ENCODE measurements around the gene POLR3GL.

The POLR3GL gene

DNA sequence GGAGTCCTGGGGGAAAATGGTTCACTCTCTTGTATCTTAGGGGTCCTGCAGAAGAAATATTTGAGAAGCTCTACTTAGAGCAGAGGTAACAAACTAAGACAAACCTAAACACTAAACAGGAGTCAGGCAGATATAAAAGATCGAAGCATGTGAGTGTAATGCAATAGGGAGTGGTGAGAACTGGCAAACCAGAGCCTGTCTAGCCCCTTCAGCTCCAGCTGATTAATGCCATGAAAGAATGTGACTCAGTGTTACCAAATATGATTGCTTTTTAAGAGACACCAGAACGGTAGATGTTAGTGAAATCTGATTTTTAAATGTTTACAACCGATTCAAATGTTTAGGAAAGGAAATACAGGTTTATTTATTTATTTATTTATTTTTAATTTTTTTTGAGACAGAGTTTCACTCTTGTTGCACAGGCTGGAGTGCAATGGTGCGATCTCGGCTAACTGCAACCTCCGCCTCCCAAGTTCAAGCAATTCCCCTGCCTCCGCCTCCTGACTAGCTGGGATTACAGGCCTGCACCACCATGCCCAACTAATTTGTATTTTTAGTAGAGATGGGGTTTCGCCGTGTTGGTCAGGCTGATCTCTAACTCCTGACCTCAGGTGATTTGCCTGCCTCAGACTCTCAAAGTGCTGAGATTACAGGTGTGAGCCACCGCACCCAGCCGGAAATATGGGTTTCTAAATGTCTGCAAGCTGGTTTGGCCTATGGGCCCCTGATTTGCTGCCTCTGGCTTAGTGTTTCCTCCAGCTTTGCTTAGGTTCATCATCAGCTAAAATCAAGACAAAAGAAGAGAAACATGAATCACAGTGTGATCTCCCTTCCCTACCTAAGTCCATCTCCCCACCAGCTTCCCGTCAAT lies 19.7 kb downstream of the POLR3GL start:
- no peak overlapping the region for H4K91ac ChIP-seq (ENCODE audit: low read depth, low read length, poor library complexity)
- H3K36me3 ChIP-seq (replicated peaks in 1 of 2; ENCODE audit: control insufficient read depth in 2 of 2, insufficient read depth in 2 of 2, low read length in 2 of 2) = no peaks in the 10 kb centered on the region
- no peaks in the 10 kb centered on the region for H3K79me1 ChIP-seq (ENCODE audit: low read depth, low read length)
- no peak overlapping the region for H3K18ac ChIP-seq (ENCODE audit: low read length)
- no peak overlapping the region for H3K4ac ChIP-seq (ENCODE audit: low read length)
- H3K27ac ChIP-seq (replicated peaks; ENCODE audit: low read length) = no peak overlapping the region
- H3K4me3 ChIP-seq (ENCODE audit: low read length in 2 of 2) = no peak overlapping the region
- H3K23ac ChIP-seq (ENCODE audit: low read depth, low read length, poor library complexity) = no peak overlapping the region
- WGBS, 2 donors (ENCODE audit: extremely low coverage in 2 of 2, insufficient read length in 2 of 2, insufficient replicate concordance in 1 of 2) = no CpG with 5 or more reads among the region's 12 CpGs
- no peaks in the 10 kb centered on the region for H3K27me3 ChIP-seq (ENCODE audit: control insufficient read depth in 3 of 3, insufficient read depth in 3 of 3, low read depth in 1 of 3, low read length in 3 of 3)
- no peak overlapping the region for H2AK5ac ChIP-seq (ENCODE audit: low read depth, low read length)
- peaks cover 11 to 28% of the 10 kb centered on the region in 2 donors for H3K4me1 ChIP-seq (ENCODE audit: control insufficient read depth in 2 of 2, insufficient read depth in 1 of 2, low read depth in 1 of 2, low read length in 2 of 2)
- H3K9me3 ChIP-seq (replicated peaks in 1 of 2; ENCODE audit: control insufficient read depth in 2 of 2, insufficient read depth in 1 of 2, low read depth in 1 of 2, low read length in 2 of 2) = no peaks in the 10 kb centered on the region
- H2BK15ac ChIP-seq (ENCODE audit: low read length) = no peak overlapping the region
- H2BK120ac ChIP-seq (ENCODE audit: low read depth, low read length) = no peak overlapping the region
- H3K4me2 ChIP-seq (ENCODE audit: insufficient read depth, low read length, poor library complexity, severe bottlenecking) = no peak overlapping the region
- H2BK5ac ChIP-seq (ENCODE audit: low read length) = no peak overlapping the region
- H4K8ac ChIP-seq (ENCODE audit: low read depth, low read length) = no peak overlapping the region
- no peak overlapping the region for H3K9ac ChIP-seq (ENCODE audit: low read depth, low read length, poor library complexity)
- no peak for DNase-seq (ENCODE audit: low spot score)
- no peak overlapping the region for H2BK12ac ChIP-seq (ENCODE audit: low read length)
- no peak overlapping the region for H3K14ac ChIP-seq (ENCODE audit: low read length)
- no peak overlapping the region for H2AFZ ChIP-seq (ENCODE audit: low read length)

DNA sequence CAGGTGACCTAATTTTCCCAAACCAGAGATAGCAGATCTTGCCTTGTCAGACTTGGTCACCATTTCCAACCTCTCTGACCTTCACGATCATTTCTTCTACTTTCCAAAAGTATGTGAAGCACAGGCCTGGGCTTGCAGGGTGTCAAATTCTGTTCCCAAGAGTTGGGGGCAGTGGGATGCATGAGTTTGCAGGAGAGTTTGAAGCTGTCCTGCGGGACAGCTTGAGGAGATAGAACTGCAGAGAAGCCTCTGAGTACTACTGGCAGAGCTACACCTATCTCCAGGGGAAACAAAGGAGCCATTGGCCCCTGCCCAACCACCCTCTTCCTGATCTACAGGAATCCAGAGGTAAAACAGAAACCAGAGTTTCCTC lies 20.6 kb downstream of the POLR3GL start:
- Histone ChIP-seq H2AFZ (ENCODE audit: low read length) (peak overlapping the region; percentile 64), H3K36me3 (replicated peaks in 1 of 2; ENCODE audit: control insufficient read depth in 2 of 2, insufficient read depth in 2 of 2, low read length in 2 of 2) (no peaks in the 10 kb centered on the region), H4K8ac (ENCODE audit: low read depth, low read length) (no peak overlapping the region), H3K79me1 (ENCODE audit: low read depth, low read length) (no peaks in the 10 kb centered on the region), H3K14ac (ENCODE audit: low read length) (no peak overlapping the region), H3K27ac (replicated peaks; ENCODE audit: low read length) (no peak overlapping the region), H4K91ac (ENCODE audit: low read depth, low read length, poor library complexity) (no peak overlapping the region), H2BK5ac (ENCODE audit: low read length) (no peak overlapping the region), H3K9me3 (replicated peaks in 1 of 2; ENCODE audit: control insufficient read depth in 2 of 2, insufficient read depth in 1 of 2, low read depth in 1 of 2, low read length in 2 of 2) (no peaks in the 10 kb centered on the region), H2BK12ac (ENCODE audit: low read length) (no peak overlapping the region), H3K4me3 (ENCODE audit: low read length in 2 of 2) (no peak overlapping the region), H2AK5ac (ENCODE audit: low read depth, low read length) (no peak overlapping the region), H2BK15ac (ENCODE audit: low read length) (no peak overlapping the region), H3K4me1 (ENCODE audit: control insufficient read depth in 2 of 2, insufficient read depth in 1 of 2, low read depth in 1 of 2, low read length in 2 of 2) (peaks cover 7 to 22% of the 10 kb centered on the region in 2 donors), H3K4me2 (ENCODE audit: insufficient read depth, low read length, poor library complexity, severe bottlenecking) (no peak overlapping the region), H3K18ac (ENCODE audit: low read length) (no peak overlapping the region), H3K4ac (ENCODE audit: low read length) (no peak overlapping the region), H3K27me3 (ENCODE audit: control insufficient read depth in 3 of 3, insufficient read depth in 3 of 3, low read depth in 1 of 3, low read length in 3 of 3) (no peaks in the 10 kb centered on the region), H2BK120ac (ENCODE audit: low read depth, low read length) (no peak overlapping the region), H3K23ac (ENCODE audit: low read depth, low read length, poor library complexity) (no peak overlapping the region), H3K9ac (ENCODE audit: low read depth, low read length, poor library complexity) (no peak overlapping the region)
- WGBS, 2 donors (ENCODE audit: extremely low coverage in 2 of 2, insufficient read length in 2 of 2, insufficient replicate concordance in 1 of 2) = no CpG with 5 or more reads among the region's 2 CpGs
- no peak for DNase-seq (ENCODE audit: low spot score)

- no peak overlapping the region for H3K4me3 ChIP-seq (ENCODE audit: low read length in 2 of 2)
- no CpG with 5 or more reads among the region's 15 CpGs for WGBS, 2 donors (ENCODE audit: extremely low coverage in 2 of 2, insufficient read length in 2 of 2, insufficient replicate concordance in 1 of 2)
These were observed 21.3 kb downstream of the POLR3GL start for GRCh38 chr1:145985502-145986439.

GRCh38 chr1:145986551-145986950 lies 22.1 kb downstream of the POLR3GL start:
- no peak overlapping the region for H3K14ac ChIP-seq (ENCODE audit: low read length)
- no peaks in the 10 kb centered on the region for H3K27me3 ChIP-seq (ENCODE audit: control insufficient read depth in 3 of 3, insufficient read depth in 3 of 3, low read depth in 1 of 3, low read length in 3 of 3)
- H2BK120ac ChIP-seq (ENCODE audit: low read depth, low read length) = no peak overlapping the region
- H2BK12ac ChIP-seq (ENCODE audit: low read length) = no peak overlapping the region
- no peak for DNase-seq (ENCODE audit: low spot score)
- no peak overlapping the region for H2BK5ac ChIP-seq (ENCODE audit: low read length)
- no peak overlapping the region for H3K4me2 ChIP-seq (ENCODE audit: insufficient read depth, low read length, poor library complexity, severe bottlenecking)
- H4K8ac ChIP-seq (ENCODE audit: low read depth, low read length) = no peak overlapping the region
- H3K9me3 ChIP-seq (replicated peaks in 1 of 2; ENCODE audit: control insufficient read depth in 2 of 2, insufficient read depth in 1 of 2, low read depth in 1 of 2, low read length in 2 of 2) = no peaks in the 10 kb centered on the region
- no peak overlapping the region for H3K18ac ChIP-seq (ENCODE audit: low read length)
- no peak overlapping the region for H2AK5ac ChIP-seq (ENCODE audit: low read depth, low read length)
- H2AFZ ChIP-seq (ENCODE audit: low read length) = no peak overlapping the region
- no peak overlapping the region for H3K4me3 ChIP-seq (ENCODE audit: low read length in 2 of 2)
- no peaks in the 10 kb centered on the region for H3K79me1 ChIP-seq (ENCODE audit: low read depth, low read length)
- H3K27ac ChIP-seq (replicated peaks; ENCODE audit: low read length) = no peak overlapping the region
- no peak overlapping the region for H4K91ac ChIP-seq (ENCODE audit: low read depth, low read length, poor library complexity)
- H3K36me3 ChIP-seq (replicated peaks in 1 of 2; ENCODE audit: control insufficient read depth in 2 of 2, insufficient read depth in 2 of 2, low read length in 2 of 2) = peaks cover 0 to under 1% of the 10 kb centered on the region in 2 donors
- no peak overlapping the region for H3K23ac ChIP-seq (ENCODE audit: low read depth, low read length, poor library complexity)
- no CpG with 5 or more reads among the region's 6 CpGs for WGBS, 2 donors (ENCODE audit: extremely low coverage in 2 of 2, insufficient read length in 2 of 2, insufficient replicate concordance in 1 of 2)
- H3K9ac ChIP-seq (ENCODE audit: low read depth, low read length, poor library complexity) = no peak overlapping the region
- H3K4me1 ChIP-seq (ENCODE audit: control insufficient read depth in 2 of 2, insufficient read depth in 1 of 2, low read depth in 1 of 2, low read length in 2 of 2) = peaks cover 7 to 16% of the 10 kb centered on the region in 2 donors
- no peak overlapping the region for H3K4ac ChIP-seq (ENCODE audit: low read length)
- no peak overlapping the region for H2BK15ac ChIP-seq (ENCODE audit: low read length)

More at GRCh38 chr1:145985502-145986439, 21.3 kb downstream of the POLR3GL start:
- Histone ChIP-seq H3K9me3 (replicated peaks in 1 of 2; ENCODE audit: control insufficient read depth in 2 of 2, insufficient read depth in 1 of 2, low read depth in 1 of 2, low read length in 2 of 2) (no peaks in the 10 kb centered on the region), H4K8ac (ENCODE audit: low read depth, low read length) (no peak overlapping the region), H3K4me2 (ENCODE audit: insufficient read depth, low read length, poor library complexity, severe bottlenecking) (no peak overlapping the region), H3K14ac (ENCODE audit: low read length) (no peak overlapping the region), H3K9ac (ENCODE audit: low read depth, low read length, poor library complexity) (no peak overlapping the region), H3K27me3 (ENCODE audit: control insufficient read depth in 3 of 3, insufficient read depth in 3 of 3, low read depth in 1 of 3, low read length in 3 of 3) (no peaks in the 10 kb centered on the region), H3K79me1 (ENCODE audit: low read depth, low read length) (no peaks in the 10 kb centered on the region), H3K36me3 (replicated peaks in 1 of 2; ENCODE audit: control insufficient read depth in 2 of 2, insufficient read depth in 2 of 2, low read length in 2 of 2) (no peaks in the 10 kb centered on the region), H3K18ac (ENCODE audit: low read length) (no peak overlapping the region), H4K91ac (ENCODE audit: low read depth, low read length, poor library complexity) (no peak overlapping the region), H3K4ac (ENCODE audit: low read length) (no peak overlapping the region), H3K4me1 (ENCODE audit: control insufficient read depth in 2 of 2, insufficient read depth in 1 of 2, low read depth in 1 of 2, low read length in 2 of 2) (peaks cover 7 to 16% of the 10 kb centered on the region in 2 donors), H3K27ac (replicated peaks; ENCODE audit: low read length) (no peak overlapping the region), H2BK120ac (ENCODE audit: low read depth, low read length) (no peak overlapping the region), H2BK5ac (ENCODE audit: low read length) (no peak overlapping the region), H2BK12ac (ENCODE audit: low read length) (no peak overlapping the region), H3K23ac (ENCODE audit: low read depth, low read length, poor library complexity) (no peak overlapping the region), H2AK5ac (ENCODE audit: low read depth, low read length) (no peak overlapping the region), H2BK15ac (ENCODE audit: low read length) (no peak overlapping the region), H2AFZ (ENCODE audit: low read length) (peak overlapping the region; percentile 64)
- no peak for DNase-seq (ENCODE audit: low spot score)

Measured in neuronal stem cell (in vitro differentiated cells).